Lung (tissue), 12 donors: ENCODE data around the gene MUC5B. TPM values are rescaled to one million over a fixed set of nuclear protein-coding genes. Genes with fewer than 3 reads are reported as not detected.

Experiments
- ATAC-seq: fragments of 200-7000 bp; cut with Tn5 transposase; one replicate; pipeline ENCODE4 v1.9.1; 2020; ENCODE audit warnings: moderate number of reproducible peaks; ENCODE audit not compliant: insufficient read depth, low FRiP score
- DNase-seq, 3 donors: peaks; one replicate each; pipeline ENCODE4 v3.0.0-alpha.2; 2013 to 2017
- H3K27ac ChIP-seq, 2 donors: one replicate each; pipeline ENCODE4 v1.5.1; 2013; ENCODE audit warnings: mild to moderate bottlenecking in 2 of 2, moderate library complexity in 2 of 2, control low read depth in 1 of 2, inconsistent platforms in 1 of 2, low read depth in 1 of 2, low read length in 1 of 2
- H3K27me3 ChIP-seq, 3 donors: one replicate each; pipeline ENCODE4 v1.5.1; 2013; ENCODE audit warnings: low read length in 2 of 3; ENCODE audit not compliant: control insufficient read depth in 3 of 3, insufficient read depth in 3 of 3
- H3K36me3 ChIP-seq, 4 donors: one replicate each; pipeline ENCODE4 v1.5.1; 2013; ENCODE audit warnings: low read length in 4 of 4, mild to moderate bottlenecking in 1 of 4, moderate library complexity in 1 of 4; ENCODE audit not compliant: control insufficient read depth in 4 of 4, insufficient read depth in 4 of 4
- H3K4me1 ChIP-seq, 5 donors: one replicate each; pipeline ENCODE4 v1.5.1; 2013; ENCODE audit warnings: low read length in 5 of 5, mild to moderate bottlenecking in 2 of 5, moderate library complexity in 1 of 5; ENCODE audit not compliant: control insufficient read depth in 5 of 5, insufficient read depth in 5 of 5
- H3K4me3 ChIP-seq: one replicate; pipeline ENCODE4 v1.5.1; 2013; ENCODE audit warnings: mild to moderate bottlenecking, control low read depth, moderate library complexity
- H3K9ac ChIP-seq, 2 donors: one replicate each; pipeline ENCODE4 v1.5.1; 2013; ENCODE audit warnings: low read length in 2 of 2, control low read depth in 1 of 2; ENCODE audit not compliant: insufficient read depth in 1 of 2
- H3K9me3 ChIP-seq, 4 donors: one replicate each; pipeline ENCODE4 v1.5.1; 2013; ENCODE audit warnings: low read length in 3 of 4, mild to moderate bottlenecking in 1 of 4, moderate library complexity in 1 of 4; ENCODE audit not compliant: control insufficient read depth in 4 of 4, insufficient read depth in 3 of 4
- CTCF ChIP-seq: IDR thresholded peaks from 2 replicates; pipeline ENCODE4 v1.5.1; 2012; ENCODE audit warnings: mild to moderate bottlenecking; ENCODE audit errors: control extremely low read depth, extremely low read depth
- WGBS, 2 donors: extraction: QIAGEN DNeasy Blood & Tissue Kit; methylation state at CpG; one replicate each; pipeline ENCODE4 v1.1.7; 2013; 5-methylcytosine and 5-hydroxymethylcytosine counted together
- polyA plus RNA-seq, 2 donors: library from polyadenylated mRNA; stranded (reverse); fragments of 200-250 nt; gene quantifications; one replicate each; pipeline ENCODE4 v1.2.1, GENCODE V29; 2013
- total RNA-seq, 2 donors: library from RNA; depleted of rRNA in 1 of 2; stranded (reverse); fragments of >200 nt in 1 of 2; gene quantifications; one replicate each; pipeline ENCODE4 v1.2.1, GENCODE V29; 2014 to 2021
- donor health status: control.
- donor health status: control.
- donor health status: Bipolar disorder and iron deficiency.
- donor health status: healthy.
- donor health status: DM: yes; HTN: yes; CAD: no.

The MUC5B gene
- total and polyA plus RNA-seq, 4 donors, result 5.6 to 181 (median 28.2) TPM

GRCh38 chr11:1303126-1303821 lies 80.4 kb downstream of the MUC5B start:
- WGBS, 2 donors, result 74 to 78% methylated on average over 25 of the region's 25 CpGs
- peak in 1 of 3 donors; percentile 11 for DNase-seq
- peaks cover 0 to 8% (median under 1%) of the 10 kb centered on the region in 4 donors for H3K36me3 ChIP-seq

GRCh38 chr11:1303973-1304372 lies 81.1 kb downstream of the MUC5B start:
- Histone ChIP-seq H3K27ac (peak overlapping the region in 1 of 2 donors; percentile 79), H3K27me3 (no peaks in the 10 kb centered on the region), H3K4me1 (peaks cover 8 to 61% (median 38%) of the 10 kb centered on the region in 5 donors), H3K9ac (no peak overlapping the region), H3K9me3 (no peaks in the 10 kb centered on the region), H3K36me3 (peaks cover 0 to 7% (median 0%) of the 10 kb centered on the region in 4 donors), H3K4me3 (no peak overlapping the region)
- ATAC-seq, result no peak
- whole genome bisulfite sequencing, 2 donors, result 54 to 69% methylated on average over 10 of the region's 10 CpGs
- no peak for TF ChIP-seq CTCF
- DNase-seq, result peak; percentile 51 to 78 (median 64)

More at GRCh38 chr11:1303126-1303821, 80.4 kb downstream of the MUC5B start:
- Histone ChIP-seq H3K27ac (peak overlapping the region in 1 of 2 donors; percentile 55), H3K9ac (no peak overlapping the region), H3K27me3 (no peaks in the 10 kb centered on the region), H3K4me1 (peaks cover 3 to 64% (median 33%) of the 10 kb centered on the region in 5 donors), H3K4me3 (no peak overlapping the region), H3K9me3 (no peaks in the 10 kb centered on the region)
- no peak for TF ChIP-seq CTCF
- no peak for ATAC-seq

GRCh38 chr11:1304380-1304779 lies 81.5 kb downstream of the MUC5B start:
- peaks cover 6 to 61% (median 38%) of the 10 kb centered on the region in 5 donors for H3K4me1 ChIP-seq
- 44 to 70% methylated on average over 14 of the region's 14 CpGs for WGBS, 2 donors

More at GRCh38 chr11:1304380-1304779, 81.5 kb downstream of the MUC5B start:
- ATAC-seq (no peak), DNase-seq (peak; percentile 20 to 57 (median 56))
- Histone ChIP-seq H3K36me3 (peaks cover 0 to 7% (median 0%) of the 10 kb centered on the region in 4 donors), H3K27me3 (no peaks in the 10 kb centered on the region), H3K9ac (no peak overlapping the region), H3K27ac (peak overlapping the region in 1 of 2 donors; percentile 79), H3K9me3 (no peaks in the 10 kb centered on the region), H3K4me3 (no peak overlapping the region)
- TF ChIP-seq CTCF, result no peak
